PC-9 (cell line): ENCODE measurements around the gene PTOV1. TPM values are rescaled to one million over a fixed set of nuclear protein-coding genes. Genes with fewer than 3 reads are reported as not detected.

Experiments
- Bru-seq: library from RNA; stranded (reverse); fragments of 400-500 nt; gene quantifications from one replicate; lab custom pipeline; 2021; lab: Mats Ljungman, UMichigan
- BruChase-seq, 2 experiments: library from RNA; stranded (reverse); fragments of 400-500 nt; gene quantifications; one replicate each; lab custom pipeline; 2021; lab: Mats Ljungman, UMichigan
- BruUV-seq: library from RNA; stranded (reverse); fragments of 400-500 nt; replicated peaks from 2 replicates; lab custom pipeline; 2021; lab: Mats Ljungman, UMichigan
- CTCF ChIA-PET: fragments of 300-600 bp; sonication (Branson Sonifier 250); formaldehyde crosslinking; loops from one replicate; lab custom pipeline; 2022; ENCODE audit warnings: antibody characterized with exemption; lab: Charles Lee
- POLR2A ChIA-PET: fragments of 300-600 bp; sonication (Branson Sonifier 250); formaldehyde crosslinking; loops from one replicate; lab custom pipeline; 2022; ENCODE audit warnings: antibody characterized with exemption; ENCODE audit not compliant: unreplicated experiment; lab: Charles Lee
- DNase-seq, 2 experiments: peaks; one replicate each; pipeline versions ENCODE4 v3.0.0 to v3.0.0-alpha.2; 2015 to 2022; ENCODE audit warnings: mixed read lengths in 1 of 2
- H2AFZ ChIP-seq: fragments of 200-600 bp; sonication (generic); 2 replicates; pipeline ENCODE4 v1.8.1; 2017; ENCODE audit warnings: antibody characterized with exemption
- H3F3A ChIP-seq: fragments of 200-600 bp; sonication (generic); 2 replicates; pipeline ENCODE4 v1.8.1; 2017; ENCODE audit warnings: antibody characterized with exemption, mild to moderate bottlenecking, low read depth; ENCODE audit not compliant: insufficient read depth
- H3K27ac ChIP-seq: fragments of 200-600 bp; sonication (generic); 2 replicates; pipeline ENCODE4 v1.6.1; 2016; ENCODE audit warnings: mixed run types
- H3K27me3 ChIP-seq: fragments of 200-600 bp; sonication (generic); 2 replicates; pipeline ENCODE4 v1.6.1; 2016; ENCODE audit warnings: low read depth, mixed run types; ENCODE audit not compliant: insufficient read depth
- H3K36me3 ChIP-seq: fragments of 200-600 bp; sonication (generic); 2 replicates; pipeline ENCODE4 v1.6.1; 2016; ENCODE audit warnings: low read depth, mixed run types
- H3K4me1 ChIP-seq: fragments of 200-600 bp; sonication (generic); replicated peaks from 2 replicates; pipeline ENCODE4 v1.6.1; 2016; ENCODE audit warnings: mixed run types; ENCODE audit not compliant: insufficient read depth
- H3K4me2 ChIP-seq: fragments of 200-600 bp; sonication (generic); 2 replicates; pipeline ENCODE4 v1.6.1; 2017; ENCODE audit warnings: mixed run types
- H3K4me3 ChIP-seq: fragments of 200-600 bp; sonication (generic); 2 replicates; pipeline ENCODE4 v1.6.1; 2016; ENCODE audit warnings: mixed run types
- H3K79me2 ChIP-seq: fragments of 200-600 bp; sonication (generic); 2 replicates; pipeline ENCODE4 v1.6.1; 2017; ENCODE audit warnings: low read depth, mixed run types
- H3K9me2 ChIP-seq: fragments of 200-600 bp; sonication (generic); 2 replicates; pipeline ENCODE4 v1.8.1; 2017; ENCODE audit warnings: mild to moderate bottlenecking; ENCODE audit not compliant: insufficient read depth
- H3K9me3 ChIP-seq: fragments of 200-600 bp; sonication (generic); 2 replicates; pipeline ENCODE4 v1.8.1; 2016; ENCODE audit warnings: low read depth; ENCODE audit not compliant: insufficient read depth
- H4K20me1 ChIP-seq: fragments of 200-600 bp; sonication (generic); 2 replicates; pipeline ENCODE4 v1.8.1; 2017; ENCODE audit not compliant: insufficient read depth
- EZH2 ChIP-seq: fragments of 200-600 bp; sonication (generic); IDR thresholded peaks from 2 replicates; pipeline ENCODE4 v1.8.0; 2017; ENCODE audit warnings: antibody characterized with exemption, low read depth
- intact Hi-C: fragments of 100-400 bp; cut with micrococcal nuclease; formaldehyde crosslinking; loops from one replicate; pipeline ENCODE4 v1.10.0; 2022; ENCODE audit not compliant: unreplicated experiment
- long read RNA-seq: library from polyadenylated mRNA; stranded (forward); transcript quantifications from one replicate; pipeline ENCODE4 v2.0.0, GENCODE V29; 2022
- total RNA-seq: library from RNA; stranded (reverse); gene quantifications from 2 replicates; pipeline ENCODE4 v1.2.3, GENCODE V29; 2021
- TF ChIP-seq, protein P1 (sequence below): fragments of 200-600 bp; sonication (generic); conservative IDR thresholded peaks from 2 replicates; pipeline ENCODE4 v1.6.1; 2017; ENCODE audit warnings: mixed run types, antibody characterized with exemption, mild to moderate bottlenecking, moderate library complexity

The PTOV1 gene
- total RNA-seq: 151 and 155 TPM in 2 replicates
- percentile 72 among the genes with signal in this experiment for Bru-seq, nascent RNA
- percentile 88 among the genes with signal in this experiment for BruChase-seq, experiment 1, labeled RNA remaining after a 2-hour chase
- percentile 86 among the genes with signal in this experiment for BruChase-seq, experiment 2, labeled RNA remaining after a 6-hour chase
- long read RNA-seq, transcript PTOV1-220 (13 exons, 1,587 nt): minor isoform, 12 of 182 reads
- long read RNA-seq, transcript PTOV1-212 (13 exons, 1,577 nt): major isoform, 107 of 182 reads
- long read RNA-seq, partial matches to known transcripts: 17 of 182 reads
- long read RNA-seq, other reads (novel, unspliced or antisense): 36 of 182 reads

DNA sequence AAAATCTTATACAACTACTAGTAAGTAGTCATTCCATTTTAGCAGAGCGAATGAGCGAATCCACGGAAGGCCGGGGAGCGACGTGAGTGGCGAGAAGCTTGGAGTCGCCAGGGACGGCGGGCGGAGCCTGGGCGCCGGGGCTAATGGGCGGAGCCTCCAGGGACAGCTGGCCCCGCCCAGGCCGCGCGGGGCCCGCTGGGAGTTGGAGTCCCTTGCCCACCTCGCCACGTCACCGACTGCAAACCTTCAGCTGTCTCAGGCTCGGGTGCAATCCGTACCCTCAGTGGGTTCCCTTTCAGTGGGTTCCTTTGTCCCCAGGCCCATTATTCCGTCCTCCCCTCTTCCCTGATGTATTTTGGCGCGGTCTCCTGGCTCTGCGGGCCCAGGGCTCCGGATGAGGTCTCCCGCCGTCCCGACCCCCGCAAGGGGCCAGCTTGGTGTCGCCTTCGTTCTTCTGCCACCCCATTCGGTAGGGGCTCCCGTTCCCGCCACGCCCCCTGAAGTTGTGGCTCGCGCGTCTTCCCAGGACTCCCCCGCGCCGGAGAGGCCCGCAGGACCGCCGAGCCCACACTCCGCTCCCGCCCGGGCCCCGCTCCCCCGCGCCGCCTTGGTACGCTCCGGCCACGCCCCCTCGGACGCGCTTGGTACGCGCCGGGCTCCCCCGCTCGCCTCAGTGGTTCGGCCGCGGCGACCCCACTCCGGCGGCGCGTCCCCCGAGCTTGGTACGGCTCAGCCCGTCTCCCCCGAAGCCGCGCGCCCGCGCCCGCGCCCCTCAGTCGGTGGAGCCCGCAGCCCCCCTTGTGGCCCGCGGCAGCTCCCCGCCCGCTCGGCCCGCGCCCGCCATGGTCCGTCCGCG lies at the start of gene PTOV1:
PTOV1 (plus strand) TSS at position 673 of the 856 bp plus-strand sequence.
- ChIA-PET POLR2A (interaction anchor here (0.6 to 1.2 kb wide), 5 partner anchors 19 to 858 kb away, joined by 3 to 20 read pairs (median 3); partner anchors contain the start of gene AP2A1), CTCF (interaction anchor here (0.6 to 1.1 kb wide), 3 partner anchors 10 to 31 kb away, joined by 6 to 21 read pairs (median 7); no protein-coding TSS in a partner anchor)
- intact Hi-C loops: loop anchor here (1.0 kb wide), 1 partner anchor 33 kb away; no protein-coding TSS in a partner anchor
- TSS peak; percentile 57 for BruUV-seq
- peaks cover 38% of the 10 kb centered on the region for H4K20me1 ChIP-seq
- no peaks in the 10 kb centered on the region for H3K9me2 ChIP-seq
- TF ChIP-seq EZH2: no peak
- TF ChIP-seq, protein P1, sequence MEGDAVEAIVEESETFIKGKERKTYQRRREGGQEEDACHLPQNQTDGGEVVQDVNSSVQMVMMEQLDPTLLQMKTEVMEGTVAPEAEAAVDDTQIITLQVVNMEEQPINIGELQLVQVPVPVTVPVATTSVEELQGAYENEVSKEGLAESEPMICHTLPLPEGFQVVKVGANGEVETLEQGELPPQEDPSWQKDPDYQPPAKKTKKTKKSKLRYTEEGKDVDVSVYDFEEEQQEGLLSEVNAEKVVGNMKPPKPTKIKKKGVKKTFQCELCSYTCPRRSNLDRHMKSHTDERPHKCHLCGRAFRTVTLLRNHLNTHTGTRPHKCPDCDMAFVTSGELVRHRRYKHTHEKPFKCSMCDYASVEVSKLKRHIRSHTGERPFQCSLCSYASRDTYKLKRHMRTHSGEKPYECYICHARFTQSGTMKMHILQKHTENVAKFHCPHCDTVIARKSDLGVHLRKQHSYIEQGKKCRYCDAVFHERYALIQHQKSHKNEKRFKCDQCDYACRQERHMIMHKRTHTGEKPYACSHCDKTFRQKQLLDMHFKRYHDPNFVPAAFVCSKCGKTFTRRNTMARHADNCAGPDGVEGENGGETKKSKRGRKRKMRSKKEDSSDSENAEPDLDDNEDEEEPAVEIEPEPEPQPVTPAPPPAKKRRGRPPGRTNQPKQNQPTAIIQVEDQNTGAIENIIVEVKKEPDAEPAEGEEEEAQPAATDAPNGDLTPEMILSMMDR: no peak
- peaks cover 67% of the 10 kb centered on the region; the same call in 1 of the 2 replicates for H3F3A ChIP-seq
- H3K27me3 ChIP-seq: no peaks in the 10 kb centered on the region
- peak within 1 kb of the TSS; percentile 95 for H3K4me2 ChIP-seq
- H3K36me3 ChIP-seq: no peaks in the 10 kb centered on the region
- no peaks in the 10 kb centered on the region for H3K9me3 ChIP-seq
- peaks cover 37% of the 10 kb centered on the region for H3K4me1 ChIP-seq
- H3K4me3 ChIP-seq: peak within 1 kb of the TSS; percentile 99
- peaks cover 56% of the 10 kb centered on the region for H3K79me2 ChIP-seq
- H2AFZ ChIP-seq: peak within 1 kb of the TSS; percentile 97
- peak; percentile 76 to 92 for DNase-seq
- peak within 1 kb of the TSS; percentile 90 for H3K27ac ChIP-seq

DNA sequence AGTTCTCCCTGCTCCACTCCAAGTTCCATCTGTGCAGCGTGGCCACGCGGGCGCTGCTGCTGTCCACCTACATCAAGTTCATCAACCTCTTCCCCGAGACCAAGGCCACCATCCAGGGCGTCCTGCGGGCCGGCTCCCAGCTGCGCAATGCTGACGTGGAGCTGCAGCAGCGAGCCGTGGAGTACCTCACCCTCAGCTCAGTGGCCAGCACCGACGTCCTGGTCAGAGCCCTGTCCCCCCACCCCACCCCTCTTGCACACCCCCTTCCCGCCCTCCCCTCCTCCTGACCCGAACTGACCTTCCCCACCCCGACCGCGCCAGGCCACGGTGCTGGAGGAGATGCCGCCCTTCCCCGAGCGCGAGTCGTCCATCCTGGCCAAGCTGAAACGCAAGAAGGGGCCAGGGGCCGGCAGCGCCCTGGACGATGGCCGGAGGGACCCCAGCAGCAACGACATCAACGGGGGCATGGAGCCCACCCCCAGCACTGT lies 49.5 kb upstream of the PTOV1 start:
- Histone ChIP-seq H2AFZ (no peak overlapping the region), H3K4me3 (no peak overlapping the region), H3K4me2 (no peak overlapping the region), H3K9me2 (no peaks in the 10 kb centered on the region), H3F3A (peaks cover 18% of the 10 kb centered on the region; the same call in 1 of the 2 replicates), H3K27ac (no peak overlapping the region), H3K36me3 (no peaks in the 10 kb centered on the region; the same call in 1 of the 2 replicates), H3K79me2 (no peaks in the 10 kb centered on the region), H4K20me1 (no peaks in the 10 kb centered on the region; the same call in none of the 2 replicates), H3K27me3 (no peaks in the 10 kb centered on the region), H3K4me1 (no peaks in the 10 kb centered on the region), H3K9me3 (no peaks in the 10 kb centered on the region)
- intact Hi-C loops: no loop called here
- no peak for DNase-seq
- no TSS peak for BruUV-seq
- TF ChIP-seq EZH2: no peak
- TF ChIP-seq, protein P1: no peak
- ChIA-PET POLR2A (no interaction called here), CTCF (no interaction called here)
